ENCODE data around the gene NAT16.

- no peak for TF ChIP-seq ZNF263 (CRISPR knock-in tag; IDR thresholded peaks at IDR 0.05)
- TF ChIP-seq, protein P1, sequence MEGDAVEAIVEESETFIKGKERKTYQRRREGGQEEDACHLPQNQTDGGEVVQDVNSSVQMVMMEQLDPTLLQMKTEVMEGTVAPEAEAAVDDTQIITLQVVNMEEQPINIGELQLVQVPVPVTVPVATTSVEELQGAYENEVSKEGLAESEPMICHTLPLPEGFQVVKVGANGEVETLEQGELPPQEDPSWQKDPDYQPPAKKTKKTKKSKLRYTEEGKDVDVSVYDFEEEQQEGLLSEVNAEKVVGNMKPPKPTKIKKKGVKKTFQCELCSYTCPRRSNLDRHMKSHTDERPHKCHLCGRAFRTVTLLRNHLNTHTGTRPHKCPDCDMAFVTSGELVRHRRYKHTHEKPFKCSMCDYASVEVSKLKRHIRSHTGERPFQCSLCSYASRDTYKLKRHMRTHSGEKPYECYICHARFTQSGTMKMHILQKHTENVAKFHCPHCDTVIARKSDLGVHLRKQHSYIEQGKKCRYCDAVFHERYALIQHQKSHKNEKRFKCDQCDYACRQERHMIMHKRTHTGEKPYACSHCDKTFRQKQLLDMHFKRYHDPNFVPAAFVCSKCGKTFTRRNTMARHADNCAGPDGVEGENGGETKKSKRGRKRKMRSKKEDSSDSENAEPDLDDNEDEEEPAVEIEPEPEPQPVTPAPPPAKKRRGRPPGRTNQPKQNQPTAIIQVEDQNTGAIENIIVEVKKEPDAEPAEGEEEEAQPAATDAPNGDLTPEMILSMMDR (CRISPR knock-in tag; IDR thresholded peaks at IDR 0.05) = peak; percentile 46
Observed at GRCh38 chr7:101212014-101212413, 31.9 kb upstream of the NAT16 start.
